Measurements from ENCODE around the gene OR51B5.

Gene OR51B5

GRCh38 chr11:5349550-5349949 is 6.2 kb upstream of the OR51B5 start:
- no peak for TF ChIP-seq GATA3 (IDR thresholded peaks at IDR 0.05; ENCODE audit: low read depth, low read length)
- TF ChIP-seq GATA2 (IDR thresholded peaks at IDR 0.05; ENCODE audit: low read depth, low read length): no peak

GRCh38 chr11:5348551-5349194 is 5.3 kb upstream of the OR51B5 start:
- TF ChIP-seq GATA3 (IDR thresholded peaks at IDR 0.05; ENCODE audit: low read depth, low read length): no peak
- no peak for TF ChIP-seq GATA2 (IDR thresholded peaks at IDR 0.05; ENCODE audit: low read depth, low read length)

GRCh38 chr11:5345831-5346230 is 2.5 kb upstream of the OR51B5 start:
- TF ChIP-seq GATA2 (IDR thresholded peaks at IDR 0.05; ENCODE audit: low read depth, low read length) (no peak), GATA3 (IDR thresholded peaks at IDR 0.05; ENCODE audit: low read depth, low read length) (no peak)

GRCh38 chr11:5339771-5340322 is 3.5 kb downstream of the OR51B5 start:
- TF ChIP-seq GATA3 (IDR thresholded peaks at IDR 0.05; ENCODE audit: low read depth, low read length) (no peak), GATA2 (IDR thresholded peaks at IDR 0.05; ENCODE audit: low read depth, low read length) (no peak)

GRCh38 chr11:5336331-5336730 is 7.0 kb downstream of the OR51B5 start:
- no peak for TF ChIP-seq GATA3 (IDR thresholded peaks at IDR 0.05; ENCODE audit: low read depth, low read length)
- TF ChIP-seq GATA2 (IDR thresholded peaks at IDR 0.05; ENCODE audit: low read depth, low read length): no peak

GRCh38 chr11:5335170-5335569 is 8.2 kb downstream of the OR51B5 start:
- no peak for TF ChIP-seq GATA3 (IDR thresholded peaks at IDR 0.05; ENCODE audit: low read depth, low read length)
- TF ChIP-seq GATA2 (IDR thresholded peaks at IDR 0.05; ENCODE audit: low read depth, low read length): no peak

- no peak for TF ChIP-seq GATA3 (IDR thresholded peaks at IDR 0.05; ENCODE audit: low read depth, low read length)
- no peak for TF ChIP-seq GATA2 (IDR thresholded peaks at IDR 0.05; ENCODE audit: low read depth, low read length)
Observed at GRCh38 chr11:5324197-5324596, 19.1 kb downstream of the OR51B5 start, which contains the start of gene OR51B2. Gene OR51B2 (minus strand): TSS chr11:5324297. CDS start chr11:5324297, 0 bp downstream.

GRCh38 chr11:5317292-5317691 is 26.0 kb downstream of the OR51B5 start:
- no peak for TF ChIP-seq GATA2 (IDR thresholded peaks at IDR 0.05; ENCODE audit: low read depth, low read length)

- no peak for TF ChIP-seq GATA3 (IDR thresholded peaks at IDR 0.05; ENCODE audit: low read depth, low read length)
- no peak for TF ChIP-seq GATA2 (IDR thresholded peaks at IDR 0.05; ENCODE audit: low read depth, low read length)
Observed at GRCh38 chr11:5310423-5310822, 32.9 kb downstream of the OR51B5 start.

- TF ChIP-seq GATA2 (IDR thresholded peaks at IDR 0.05; ENCODE audit: low read depth, low read length) (no peak), GATA3 (IDR thresholded peaks at IDR 0.05; ENCODE audit: low read depth, low read length) (no peak)
Observed at GRCh38 chr11:5307256-5308019, 35.9 kb downstream of the OR51B5 start.

GRCh38 chr11:5304046-5304445 is 39.3 kb downstream of the OR51B5 start:
- TF ChIP-seq GATA2 (IDR thresholded peaks at IDR 0.05; ENCODE audit: low read depth, low read length) (no peak), GATA3 (IDR thresholded peaks at IDR 0.05; ENCODE audit: low read depth, low read length) (no peak)

- TF ChIP-seq GATA2 (IDR thresholded peaks at IDR 0.05; ENCODE audit: low read depth, low read length) (no peak), GATA3 (IDR thresholded peaks at IDR 0.05; ENCODE audit: low read depth, low read length) (no peak)
Observed at GRCh38 chr11:5303626-5304025, 39.7 kb downstream of the OR51B5 start.

GRCh38 chr11:5301846-5302245 is 41.5 kb downstream of the OR51B5 start, which contains the start of gene OR51B4:
Gene OR51B4 (minus strand): TSS chr11:5301946. CDS start chr11:5301946, 0 bp downstream.
- TF ChIP-seq GATA3 (IDR thresholded peaks at IDR 0.05; ENCODE audit: low read depth, low read length): no peak
- TF ChIP-seq GATA2 (IDR thresholded peaks at IDR 0.05; ENCODE audit: low read depth, low read length): no peak

GRCh38 chr11:5300251-5300650 is 43.1 kb downstream of the OR51B5 start:
- TF ChIP-seq GATA2 (IDR thresholded peaks at IDR 0.05; ENCODE audit: low read depth, low read length) (no peak), GATA3 (IDR thresholded peaks at IDR 0.05; ENCODE audit: low read depth, low read length) (no peak)

GRCh38 chr11:5298451-5298850 is 44.9 kb downstream of the OR51B5 start:
- TF ChIP-seq GATA2 (IDR thresholded peaks at IDR 0.05; ENCODE audit: low read depth, low read length): no peak
- TF ChIP-seq GATA3 (IDR thresholded peaks at IDR 0.05; ENCODE audit: low read depth, low read length): no peak
